ENCODE results near the gene ZCCHC8. TPM values are rescaled to one million over a fixed set of nuclear protein-coding genes. Genes with fewer than 3 reads are reported as not detected.

The ZCCHC8 gene
- total and polyA plus RNA-seq, 2 of the 8 experiments (the other 6 are each of a cell fraction or from before 2014, with no cell fraction given), result 13.8 to 28.9 TPM

DNA sequence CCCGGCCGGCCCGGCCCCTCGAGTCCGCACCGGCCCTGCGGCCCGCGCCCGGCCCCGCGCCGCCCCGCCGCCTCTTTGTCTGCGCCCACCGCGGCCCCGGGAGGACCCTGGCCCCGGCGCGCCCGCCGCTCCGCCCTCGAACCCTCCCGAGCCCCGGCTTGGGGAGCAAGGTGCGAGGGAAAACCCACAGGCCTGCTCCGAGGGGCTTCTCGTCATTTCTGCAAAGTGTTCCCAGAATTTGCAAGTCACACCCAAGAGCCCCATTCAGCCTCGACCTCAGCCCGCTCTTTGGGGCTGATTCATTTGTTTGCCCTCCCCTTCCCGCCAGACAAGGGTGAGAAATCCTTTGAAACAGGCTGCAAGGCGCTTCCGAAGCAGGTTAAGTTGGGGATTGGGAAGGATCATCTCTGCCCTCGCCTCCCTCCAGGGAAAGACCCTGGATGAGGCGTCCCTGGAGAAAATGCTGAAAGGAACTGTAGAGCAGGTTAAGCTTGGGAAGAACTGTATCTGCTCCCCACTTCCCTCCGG is 77.9 kb downstream of the ZCCHC8 start:
- Histone ChIP-seq H3K79me2 (ENCODE audit: control insufficient read depth in 1 of 2, insufficient read depth in 2 of 2, low read length in 2 of 2) (peaks cover 0 to 4% of the 10 kb centered on the region in 2 experiments; a peak in 1 of 4 replicates), H2BK5ac (ENCODE audit: low read depth, low read length) (no peak overlapping the region), H3K27me3 (replicated peaks in 1 of 4; ENCODE audit: control insufficient read depth in 3 of 4, extremely low read depth in 1 of 4, insufficient read depth in 3 of 4, low read length in 3 of 4) (no peaks in the 10 kb centered on the region), H3K18ac (ENCODE audit: extremely low read depth, low read length) (peak overlapping the region; percentile 91), H4K8ac (ENCODE audit: extremely low read depth, insufficient read depth, low read length) (peak overlapping the region; percentile 96; the same call in 1 of the 2 replicates), H3K14ac (ENCODE audit: insufficient read length) (no peak overlapping the region), H3K23ac (ENCODE audit: insufficient read length) (no peak overlapping the region), H3K56ac (replicated peaks; ENCODE audit: insufficient read length, low read depth, low read length) (no peak overlapping the region), H3K27ac (ENCODE audit: low read depth, low read length) (peak overlapping the region; percentile 41; the same call in 1 of the 2 replicates), H3K9ac (replicated peaks in 1 of 4; ENCODE audit: extremely low read depth in 1 of 4, low read depth in 3 of 4, low read length in 3 of 4) (peak overlapping the region; percentile 55 to 90 (median 84)), H3K36me3 (ENCODE audit: control insufficient read depth in 2 of 4, insufficient read depth in 4 of 4, low read length in 3 of 4) (no peaks in the 10 kb centered on the region), H2BK20ac (ENCODE audit: low read length) (no peak overlapping the region), H2BK15ac (ENCODE audit: low read length) (0 out of 2 replicates have a peak overlapping the region, but pooled peaks have one; percentile 18), H3K79me1 (ENCODE audit: low read depth, low read length) (no peaks in the 10 kb centered on the region), H3K4me2 (ENCODE audit: insufficient read depth in 1 of 2, low read depth in 2 of 2, low read length in 2 of 2) (peak overlapping the region; percentile 89 to 96), H2AK5ac (ENCODE audit: low read depth, low read length) (no peak overlapping the region), H2BK120ac (replicated peaks; ENCODE audit: low read depth, low read length) (peak overlapping the region; percentile 33), H2BK12ac (ENCODE audit: low read depth, low read length) (no peak overlapping the region), H3K4ac (replicated peaks; ENCODE audit: insufficient read length, low read depth, low read length) (no peak overlapping the region), H4K20me1 (replicated peaks in 1 of 2; ENCODE audit: control insufficient read depth in 1 of 2, insufficient read depth in 2 of 2, low read length in 2 of 2) (no peaks in the 10 kb centered on the region), H4K5ac (ENCODE audit: insufficient read length, low read depth, low read length) (peak overlapping the region; percentile 34), H3K4me1 (replicated peaks in 1 of 4; ENCODE audit: control insufficient read depth in 3 of 4, insufficient read depth in 4 of 4, low read length in 3 of 4) (peaks cover 0 to 10% (median 4%) of the 10 kb centered on the region in 4 experiments; a peak in 3 of 7 replicates), H2AFZ (ENCODE audit: low read length) (peak overlapping the region; percentile 83), H3K23me2 (ENCODE audit: low read depth, low read length) (peaks cover 9% of the 10 kb centered on the region), H4K91ac (replicated peaks; ENCODE audit: insufficient read length, low read length) (peak overlapping the region; percentile 83), H3K4me3 (ENCODE audit: extremely low read depth in 1 of 4, insufficient read depth in 2 of 4, low read depth in 3 of 4, low read length in 4 of 4) (peak overlapping the region; percentile 67 to 73 (median 71)), H3K9me3 (ENCODE audit: insufficient read depth in 2 of 2, low read depth in 1 of 2, low read length in 1 of 2) (no peaks in the 10 kb centered on the region)
- ChIA-PET CTCF (ENCODE audit: partially characterized antibody) (interaction anchor here (1.1 to 4.0 kb wide), 6 partner anchors 8 to 64 kb away, joined by 3 to 22 read pairs (median 5); no protein-coding TSS in a partner anchor), POLR2A (ENCODE audit: partially characterized antibody) (interaction anchor here (0.9 to 2.9 kb wide), 11 partner anchors 14 to 104 kb away, joined by 3 to 10 read pairs (median 4); partner anchors contain the start of genes KNTC1, RSRC2 and ZCCHC8)
- FAIRE-seq (no peak), DNase-seq (ENCODE audit: low read depth in 1 of 2, low spot score in 2 of 2) (peak in 1 of 2 experiments; percentile 65)
- 1% methylated on average over 8 of the region's 39 CpGs; no CpG with 5 or more reads in 1 of the 2 experiments for WGBS, 2 experiments (ENCODE audit: extremely low coverage in 1 of 2, insufficient coverage in 1 of 2, insufficient read length in 1 of 2, insufficient replicate concordance in 2 of 2, low coverage in 1 of 2, low lambda C conversion rate in 2 of 2, missing lambda C conversion rate in 1 of 2)
- TF ChIP-seq CBX5 (IDR thresholded peaks at IDR 0.05; ENCODE audit: low read depth, low read length) (no peak), SP1 (IDR thresholded peaks at IDR 0.05; ENCODE audit: low read depth, low read length) (no peak), MAX (IDR thresholded peaks at IDR 0.05) (0 out of 2 replicates have a peak, but pooled peaks have one; percentile 10), SIX5 (IDR thresholded peaks at IDR 0.05; ENCODE audit: low read depth, low read length) (no peak), POLR2A (IDR thresholded peaks at IDR 0.05; ENCODE audit: control extremely low read depth in 1 of 2, low read depth in 2 of 2, low read length in 2 of 2) (peak in 1 of 2 experiments; percentile 9; a peak in 1 of 3 replicates), SUZ12 (IDR thresholded peaks at IDR 0.05; ENCODE audit: low read length) (0 out of 2 replicates have a peak, but pooled peaks have one; percentile 29), KDM4A (IDR thresholded peaks at IDR 0.05; ENCODE audit: low read depth, low read length, severe bottlenecking) (peak; percentile 40)
- TF ChIP-seq, protein P1, sequence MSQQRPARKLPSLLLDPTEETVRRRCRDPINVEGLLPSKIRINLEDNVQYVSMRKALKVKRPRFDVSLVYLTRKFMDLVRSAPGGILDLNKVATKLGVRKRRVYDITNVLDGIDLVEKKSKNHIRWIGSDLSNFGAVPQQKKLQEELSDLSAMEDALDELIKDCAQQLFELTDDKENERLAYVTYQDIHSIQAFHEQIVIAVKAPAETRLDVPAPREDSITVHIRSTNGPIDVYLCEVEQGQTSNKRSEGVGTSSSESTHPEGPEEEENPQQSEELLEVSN (IDR thresholded peaks at IDR 0.05), result peak; percentile 81

All from H1 (cell line).